ENCODE data around the gene USP9X. TPM values are rescaled to one million over a fixed set of nuclear protein-coding genes. Genes with fewer than 3 reads are reported as not detected.
"Not testable (repeated sequence)": the region's sequence is repeated elsewhere in the genome, so short reads cannot be mapped to it uniquely, and the experiment has no call there.

The USP9X gene
- total and polyA plus RNA-seq, 7 donors, result 19.4 to 138 (median 87.4) TPM

GRCh38 chrX:41051288-41051687 lies 34.0 kb upstream of the USP9X start:
- Histone ChIP-seq H3K27me3 (ENCODE audit: insufficient read depth in 3 of 3, low read length in 2 of 3) (peaks cover 0 to 20% (median 0%) of the 10 kb centered on the region in 3 donors), H3K4me1 (no peaks in the 10 kb centered on the region), H3K27ac (no peak overlapping the region), H3K36me3 (ENCODE audit: insufficient read depth in 1 of 2, low read depth in 1 of 2) (no peaks in the 10 kb centered on the region), H3K4me3 (no peak overlapping the region), H3K9me3 (no peaks in the 10 kb centered on the region)
- no peak for ATAC-seq
- no peak for TF ChIP-seq CTCF (IDR thresholded peaks at IDR 0.05)
- DNase-seq, result no peak
- WGBS, 3 donors, result 93 to 97% (median 96%) methylated on average over 1 of the region's 1 CpG
- intact Hi-C loops (cut with DNase I), result no loop called here

GRCh38 chrX:41055740-41056139 lies 29.5 kb upstream of the USP9X start:
- DNase-seq, result no peak
- Histone ChIP-seq H3K4me3 (no peak overlapping the region), H3K4me1 (no peaks in the 10 kb centered on the region), H3K27me3 (ENCODE audit: insufficient read depth in 3 of 3, low read length in 2 of 3) (peaks cover 0 to 29% (median 0%) of the 10 kb centered on the region in 3 donors), H3K9me3 (no peaks in the 10 kb centered on the region), H3K27ac (no peak overlapping the region), H3K36me3 (ENCODE audit: insufficient read depth in 1 of 2, low read depth in 1 of 2) (no peaks in the 10 kb centered on the region)
- TF ChIP-seq CTCF (IDR thresholded peaks at IDR 0.05), result no peak
- intact Hi-C loops (cut with DNase I), result no loop called here
- no peak for ATAC-seq
- 38 to 56% (median 49%) methylated on average over 3 of the region's 3 CpGs for WGBS, 3 donors

- H3K27ac ChIP-seq; H3K9me3 ChIP-seq; H3K36me3 ChIP-seq (ENCODE audit: insufficient read depth in 1 of 2, low read depth in 1 of 2); H3K4me1 ChIP-seq; H3K4me3 ChIP-seq; intact Hi-C loops (cut with DNase I): not testable (repeated sequence)
- peak; percentile 51 to 65 for DNase-seq
- 25 to 44% (median 39%) methylated on average over 7 to 8 of the region's 8 CpGs for WGBS, 3 donors
- peaks cover 0 to 28% (median 0%) of the 10 kb centered on the region in 3 donors for H3K27me3 ChIP-seq (ENCODE audit: insufficient read depth in 3 of 3, low read length in 2 of 3)
- ATAC-seq, result peak in 3 of 4 donors; percentile 61 to 71 (median 63)
Measured at GRCh38 chrX:41063276-41063675, 22.0 kb upstream of the USP9X start.

- Histone ChIP-seq H3K9me3 (no peaks in the 10 kb centered on the region), H3K27ac (no peak overlapping the region), H3K4me1 (no peaks in the 10 kb centered on the region), H3K36me3 (ENCODE audit: insufficient read depth in 1 of 2, low read depth in 1 of 2) (no peaks in the 10 kb centered on the region), H3K4me3 (no peak overlapping the region), H3K27me3 (ENCODE audit: insufficient read depth in 3 of 3, low read length in 2 of 3) (peaks cover 0 to 28% (median 0%) of the 10 kb centered on the region in 3 donors)
- intact Hi-C loops (cut with DNase I), result no loop called here
- DNase-seq, result no peak
- no peak for ATAC-seq
- no peak for TF ChIP-seq CTCF (IDR thresholded peaks at IDR 0.05)
- WGBS, 3 donors, result 71 to 79% (median 78%) methylated on average over 5 of the region's 5 CpGs
Measured at GRCh38 chrX:41064018-41064417, 21.2 kb upstream of the USP9X start.

- no peak overlapping the region for H3K27ac ChIP-seq
- DNase-seq (no peak), ATAC-seq (no peak)
- H3K4me3 ChIP-seq, result no peak overlapping the region
- H3K27me3 ChIP-seq (ENCODE audit: insufficient read depth in 3 of 3, low read length in 2 of 3), result peaks cover 0 to 29% (median 0%) of the 10 kb centered on the region in 3 donors
- intact Hi-C loops (cut with DNase I), result no loop called here
- 88 to 100% (median 92%) methylated on average over 1 of the region's 1 CpG for WGBS, 3 donors
- H3K36me3 ChIP-seq (ENCODE audit: insufficient read depth in 1 of 2, low read depth in 1 of 2), result no peaks in the 10 kb centered on the region
- H3K4me1 ChIP-seq, result no peaks in the 10 kb centered on the region
- no peak for TF ChIP-seq CTCF (IDR thresholded peaks at IDR 0.05)
- H3K9me3 ChIP-seq, result no peaks in the 10 kb centered on the region
Measured at GRCh38 chrX:41066391-41066790, 18.9 kb upstream of the USP9X start.
